Measurements from ENCODE around the gene AGBL1. TPM values are rescaled to one million over a fixed set of nuclear protein-coding genes. Genes with fewer than 3 reads are reported as not detected.

The AGBL1 gene
- total and polyA plus RNA-seq, 4 donors, result not detected

DNA sequence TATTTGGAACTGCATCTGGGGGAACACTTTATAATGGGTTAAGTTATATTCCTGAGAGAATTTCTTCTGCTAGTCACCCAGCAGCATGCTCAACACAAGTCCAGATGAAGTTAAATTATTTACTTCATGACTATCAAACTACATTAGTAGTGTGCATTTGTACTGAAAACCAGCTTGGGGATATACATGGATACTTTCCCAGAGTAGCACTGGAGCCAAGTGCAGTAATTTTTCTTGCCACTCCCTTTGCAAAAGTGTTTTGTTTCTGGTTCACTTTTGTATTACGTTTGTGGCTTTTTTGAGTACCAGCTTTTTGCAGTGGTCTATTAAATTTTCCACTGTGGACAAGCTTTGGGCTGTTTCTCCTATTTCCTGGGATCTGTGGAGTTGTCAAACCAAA, 243.0 kb downstream of the AGBL1 start:
- no peaks in the 10 kb centered on the region for H3K9me3 ChIP-seq (ENCODE audit: control insufficient read depth in 4 of 4, low read length in 3 of 4)
- peaks cover 0 to 3% (median 0%) of the 10 kb centered on the region in 4 donors for H3K27me3 ChIP-seq (ENCODE audit: control insufficient read depth in 4 of 4, insufficient read depth in 4 of 4, low read length in 3 of 4)
- H3K4me3 ChIP-seq (ENCODE audit: low read depth in 1 of 3, low read length in 3 of 3), result no peak overlapping the region
- H3K4me1 ChIP-seq (ENCODE audit: control insufficient read depth in 4 of 4, insufficient read depth in 4 of 4, low read length in 3 of 4), result no peaks in the 10 kb centered on the region
- no peaks in the 10 kb centered on the region for H3K36me3 ChIP-seq (ENCODE audit: control insufficient read depth in 4 of 4, insufficient read depth in 3 of 4, low read depth in 1 of 4, low read length in 3 of 4)
- TF ChIP-seq, protein P1, sequence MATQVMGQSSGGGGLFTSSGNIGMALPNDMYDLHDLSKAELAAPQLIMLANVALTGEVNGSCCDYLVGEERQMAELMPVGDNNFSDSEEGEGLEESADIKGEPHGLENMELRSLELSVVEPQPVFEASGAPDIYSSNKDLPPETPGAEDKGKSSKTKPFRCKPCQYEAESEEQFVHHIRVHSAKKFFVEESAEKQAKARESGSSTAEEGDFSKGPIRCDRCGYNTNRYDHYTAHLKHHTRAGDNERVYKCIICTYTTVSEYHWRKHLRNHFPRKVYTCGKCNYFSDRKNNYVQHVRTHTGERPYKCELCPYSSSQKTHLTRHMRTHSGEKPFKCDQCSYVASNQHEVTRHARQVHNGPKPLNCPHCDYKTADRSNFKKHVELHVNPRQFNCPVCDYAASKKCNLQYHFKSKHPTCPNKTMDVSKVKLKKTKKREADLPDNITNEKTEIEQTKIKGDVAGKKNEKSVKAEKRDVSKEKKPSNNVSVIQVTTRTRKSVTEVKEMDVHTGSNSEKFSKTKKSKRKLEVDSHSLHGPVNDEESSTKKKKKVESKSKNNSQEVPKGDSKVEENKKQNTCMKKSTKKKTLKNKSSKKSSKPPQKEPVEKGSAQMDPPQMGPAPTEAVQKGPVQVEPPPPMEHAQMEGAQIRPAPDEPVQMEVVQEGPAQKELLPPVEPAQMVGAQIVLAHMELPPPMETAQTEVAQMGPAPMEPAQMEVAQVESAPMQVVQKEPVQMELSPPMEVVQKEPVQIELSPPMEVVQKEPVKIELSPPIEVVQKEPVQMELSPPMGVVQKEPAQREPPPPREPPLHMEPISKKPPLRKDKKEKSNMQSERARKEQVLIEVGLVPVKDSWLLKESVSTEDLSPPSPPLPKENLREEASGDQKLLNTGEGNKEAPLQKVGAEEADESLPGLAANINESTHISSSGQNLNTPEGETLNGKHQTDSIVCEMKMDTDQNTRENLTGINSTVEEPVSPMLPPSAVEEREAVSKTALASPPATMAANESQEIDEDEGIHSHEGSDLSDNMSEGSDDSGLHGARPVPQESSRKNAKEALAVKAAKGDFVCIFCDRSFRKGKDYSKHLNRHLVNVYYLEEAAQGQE (IDR thresholded peaks at IDR 0.05), result no peak
- TF ChIP-seq NR2F2 (IDR thresholded peaks at IDR 0.05), result no peak
- TF ChIP-seq RAD21 (IDR thresholded peaks at IDR 0.05), result no peak
- no peak for TF ChIP-seq EGR1 (IDR thresholded peaks at IDR 0.05; ENCODE audit: low read depth in 2 of 2)
- no peak for TF ChIP-seq TAF1 (conservative IDR thresholded peaks at IDR 0.05)
- TF ChIP-seq JUND (IDR thresholded peaks at IDR 0.05), result no peak
- no peak for TF ChIP-seq SP1 (IDR thresholded peaks at IDR 0.05)
- WGBS, result 53% methylated on average over 1 of the region's 1 CpG
- DNase-seq (ENCODE audit: low spot score), result no peak
- no peak overlapping the region for H3K9ac ChIP-seq (ENCODE audit: low read depth in 1 of 2, low read length in 2 of 2)
- no peak overlapping the region for H3K27ac ChIP-seq (ENCODE audit: low read depth in 1 of 2, low read length in 2 of 2)

DNA sequence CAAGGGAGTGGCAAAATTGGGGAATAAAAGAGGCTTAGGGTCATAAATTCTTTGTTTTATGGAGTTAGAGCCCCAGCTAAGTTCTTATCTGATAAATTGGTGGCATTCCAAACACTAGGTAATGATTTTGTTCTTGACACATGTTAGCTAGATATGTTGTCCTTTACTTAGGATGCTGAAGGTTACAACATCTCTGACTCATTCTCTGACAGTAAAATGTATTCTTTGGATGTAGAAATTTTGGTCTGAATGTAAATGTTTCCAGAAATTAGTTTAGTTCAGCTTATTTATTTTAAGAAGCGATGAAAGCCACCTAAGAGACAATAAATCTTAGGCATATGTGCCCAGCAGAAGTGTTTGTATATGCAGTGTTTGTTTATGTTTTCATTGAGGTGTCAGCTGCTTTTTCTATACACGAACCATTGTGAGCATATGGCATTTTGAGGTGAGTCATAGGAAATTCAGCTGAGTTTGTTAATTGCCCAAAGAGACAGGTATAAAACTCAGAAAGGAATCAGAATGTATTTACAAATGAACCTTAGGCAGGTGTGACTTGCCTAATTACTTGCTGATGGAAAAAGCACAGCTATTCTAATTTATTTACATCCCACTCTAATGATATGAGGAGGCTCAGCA, 247.7 kb downstream of the AGBL1 start:
- 49% methylated on average over 2 of the region's 2 CpGs for WGBS
- no peaks in the 10 kb centered on the region for H3K36me3 ChIP-seq (ENCODE audit: control insufficient read depth in 4 of 4, insufficient read depth in 3 of 4, low read depth in 1 of 4, low read length in 3 of 4)
- no peak overlapping the region for H3K27ac ChIP-seq (ENCODE audit: low read depth in 1 of 2, low read length in 2 of 2)
- no peak for TF ChIP-seq HNF4A (conservative IDR thresholded peaks at IDR 0.05)
- no peak for TF ChIP-seq NR2F2 (IDR thresholded peaks at IDR 0.05)
- TF ChIP-seq HNF4G (IDR thresholded peaks at IDR 0.05), result no peak
- TF ChIP-seq, protein P2, sequence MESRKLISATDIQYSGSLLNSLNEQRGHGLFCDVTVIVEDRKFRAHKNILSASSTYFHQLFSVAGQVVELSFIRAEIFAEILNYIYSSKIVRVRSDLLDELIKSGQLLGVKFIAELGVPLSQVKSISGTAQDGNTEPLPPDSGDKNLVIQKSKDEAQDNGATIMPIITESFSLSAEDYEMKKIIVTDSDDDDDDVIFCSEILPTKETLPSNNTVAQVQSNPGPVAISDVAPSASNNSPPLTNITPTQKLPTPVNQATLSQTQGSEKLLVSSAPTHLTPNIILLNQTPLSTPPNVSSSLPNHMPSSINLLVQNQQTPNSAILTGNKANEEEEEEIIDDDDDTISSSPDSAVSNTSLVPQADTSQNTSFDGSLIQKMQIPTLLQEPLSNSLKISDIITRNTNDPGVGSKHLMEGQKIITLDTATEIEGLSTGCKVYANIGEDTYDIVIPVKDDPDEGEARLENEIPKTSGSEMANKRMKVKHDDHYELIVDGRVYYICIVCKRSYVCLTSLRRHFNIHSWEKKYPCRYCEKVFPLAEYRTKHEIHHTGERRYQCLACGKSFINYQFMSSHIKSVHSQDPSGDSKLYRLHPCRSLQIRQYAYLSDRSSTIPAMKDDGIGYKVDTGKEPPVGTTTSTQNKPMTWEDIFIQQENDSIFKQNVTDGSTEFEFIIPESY (IDR thresholded peaks at IDR 0.05), result no peak
- no peak for TF ChIP-seq SP1 (IDR thresholded peaks at IDR 0.05)
- TF ChIP-seq, protein P3, sequence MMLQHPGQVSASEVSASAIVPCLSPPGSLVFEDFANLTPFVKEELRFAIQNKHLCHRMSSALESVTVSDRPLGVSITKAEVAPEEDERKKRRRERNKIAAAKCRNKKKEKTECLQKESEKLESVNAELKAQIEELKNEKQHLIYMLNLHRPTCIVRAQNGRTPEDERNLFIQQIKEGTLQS (IDR thresholded peaks at IDR 0.05), result no peak
- TF ChIP-seq, protein P1 (IDR thresholded peaks at IDR 0.05), result no peak
- TF ChIP-seq JUND (IDR thresholded peaks at IDR 0.05), result no peak
- no peak for TF ChIP-seq GABPA (IDR thresholded peaks at IDR 0.05 in 1 of 2, conservative IDR thresholded peaks at IDR 0.05 in 1 of 2)
- no peak for TF ChIP-seq FOXA1 (IDR thresholded peaks at IDR 0.05)
- TF ChIP-seq YY1 (IDR thresholded peaks at IDR 0.05), result no peak
- no peak for TF ChIP-seq EGR1 (IDR thresholded peaks at IDR 0.05; ENCODE audit: low read depth in 2 of 2)
- no peak for TF ChIP-seq RAD21 (IDR thresholded peaks at IDR 0.05)
- TF ChIP-seq TAF1 (conservative IDR thresholded peaks at IDR 0.05), result no peak
- no peak overlapping the region for H3K9ac ChIP-seq (ENCODE audit: low read depth in 1 of 2, low read length in 2 of 2)
- peaks cover 0 to 3% (median 0%) of the 10 kb centered on the region in 4 donors for H3K27me3 ChIP-seq (ENCODE audit: control insufficient read depth in 4 of 4, insufficient read depth in 4 of 4, low read length in 3 of 4)
- no peaks in the 10 kb centered on the region for H3K4me1 ChIP-seq (ENCODE audit: control insufficient read depth in 4 of 4, insufficient read depth in 4 of 4, low read length in 3 of 4)
- DNase-seq (ENCODE audit: low spot score), result no peak
- no peak overlapping the region for H3K4me3 ChIP-seq (ENCODE audit: low read depth in 1 of 3, low read length in 3 of 3)
- H3K9me3 ChIP-seq (ENCODE audit: control insufficient read depth in 4 of 4, low read length in 3 of 4), result peaks cover 4 to 13% (median 7%) of the 10 kb centered on the region in 4 donors
